KMS-11 (cell line): Measurements from ENCODE around the gene TSPAN5.

Experiments
- H2AFZ ChIP-seq: fragments of 200-600 bp; sonication (generic); 2 replicates; pipeline ENCODE4 v1.6.1; 2016; ENCODE audit warnings: antibody characterized with exemption, mixed run types, low read depth
- H3K27ac ChIP-seq: fragments of 200-600 bp; sonication (generic); 2 replicates; pipeline ENCODE4 v1.6.1; 2016; ENCODE audit warnings: mild to moderate bottlenecking, mixed run types
- H3K27me3 ChIP-seq: fragments of 200-600 bp; sonication (generic); 2 replicates; pipeline ENCODE4 v1.6.1; 2017; ENCODE audit warnings: mild to moderate bottlenecking, low read depth, mixed run types, moderate library complexity; ENCODE audit not compliant: insufficient read depth
- H3K36me3 ChIP-seq: fragments of 200-600 bp; sonication (generic); 2 replicates; pipeline ENCODE4 v1.6.1; 2017; ENCODE audit warnings: mild to moderate bottlenecking, mixed run types; ENCODE audit not compliant: insufficient read depth
- H3K4me1 ChIP-seq: fragments of 200-600 bp; sonication (generic); 2 replicates; pipeline ENCODE4 v1.6.1; 2016; ENCODE audit warnings: mild to moderate bottlenecking, low read depth, mixed run types; ENCODE audit not compliant: poor library complexity, severe bottlenecking
- H3K4me2 ChIP-seq: fragments of 200-600 bp; sonication (generic); 2 replicates; pipeline ENCODE4 v1.7.0; 2016; ENCODE audit warnings: mild to moderate bottlenecking, mixed run types
- H3K4me3 ChIP-seq: fragments of 200-600 bp; sonication (generic); IDR thresholded peaks from 2 replicates; pipeline ENCODE4 v1.6.1; 2017; ENCODE audit warnings: low read depth, low read length, mixed read lengths; ENCODE audit not compliant: insufficient read depth
- H3K79me2 ChIP-seq: fragments of 200-600 bp; sonication (generic); 2 replicates; pipeline ENCODE4 v1.6.1; 2016; ENCODE audit warnings: low read depth, mixed run types; ENCODE audit not compliant: insufficient read depth
- H3K9ac ChIP-seq: fragments of 200-600 bp; sonication (generic); 2 replicates; pipeline ENCODE4 v1.6.1; 2016; ENCODE audit warnings: mild to moderate bottlenecking, mixed run types
- H4K20me1 ChIP-seq: fragments of 200-600 bp; sonication (generic); 2 replicates; pipeline ENCODE4 v1.6.1; 2016; ENCODE audit warnings: mild to moderate bottlenecking, mixed run types; ENCODE audit not compliant: insufficient read depth
- TF ChIP-seq, protein P1 (sequence below): fragments of 200-600 bp; sonication (generic); conservative IDR thresholded peaks from 2 replicates; pipeline ENCODE4 v1.6.1; 2017; ENCODE audit warnings: low read depth, mild to moderate bottlenecking, antibody characterized with exemption, low read length, moderate library complexity, mixed read lengths

TSPAN5 gene

GRCh38 chr4:98505992-98506391 lies 152.4 kb downstream of the TSPAN5 start:
- peaks cover 22% of the 10 kb centered on the region for H3K4me1 ChIP-seq
- no peaks in the 10 kb centered on the region for H4K20me1 ChIP-seq
- H3K9ac ChIP-seq = no peak overlapping the region
- no peaks in the 10 kb centered on the region for H3K27me3 ChIP-seq
- H2AFZ ChIP-seq = no peak overlapping the region
- H3K4me3 ChIP-seq = no peak overlapping the region
- TF ChIP-seq, protein P1, sequence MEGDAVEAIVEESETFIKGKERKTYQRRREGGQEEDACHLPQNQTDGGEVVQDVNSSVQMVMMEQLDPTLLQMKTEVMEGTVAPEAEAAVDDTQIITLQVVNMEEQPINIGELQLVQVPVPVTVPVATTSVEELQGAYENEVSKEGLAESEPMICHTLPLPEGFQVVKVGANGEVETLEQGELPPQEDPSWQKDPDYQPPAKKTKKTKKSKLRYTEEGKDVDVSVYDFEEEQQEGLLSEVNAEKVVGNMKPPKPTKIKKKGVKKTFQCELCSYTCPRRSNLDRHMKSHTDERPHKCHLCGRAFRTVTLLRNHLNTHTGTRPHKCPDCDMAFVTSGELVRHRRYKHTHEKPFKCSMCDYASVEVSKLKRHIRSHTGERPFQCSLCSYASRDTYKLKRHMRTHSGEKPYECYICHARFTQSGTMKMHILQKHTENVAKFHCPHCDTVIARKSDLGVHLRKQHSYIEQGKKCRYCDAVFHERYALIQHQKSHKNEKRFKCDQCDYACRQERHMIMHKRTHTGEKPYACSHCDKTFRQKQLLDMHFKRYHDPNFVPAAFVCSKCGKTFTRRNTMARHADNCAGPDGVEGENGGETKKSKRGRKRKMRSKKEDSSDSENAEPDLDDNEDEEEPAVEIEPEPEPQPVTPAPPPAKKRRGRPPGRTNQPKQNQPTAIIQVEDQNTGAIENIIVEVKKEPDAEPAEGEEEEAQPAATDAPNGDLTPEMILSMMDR = no peak
- H3K4me2 ChIP-seq = no peak overlapping the region
- H3K27ac ChIP-seq = no peak overlapping the region
- H3K79me2 ChIP-seq = no peaks in the 10 kb centered on the region; the same call in 1 of the 2 replicates
- no peaks in the 10 kb centered on the region for H3K36me3 ChIP-seq

- H3K4me3 ChIP-seq = no peak overlapping the region
- H3K36me3 ChIP-seq = no peaks in the 10 kb centered on the region
- no peaks in the 10 kb centered on the region for H3K79me2 ChIP-seq
- TF ChIP-seq, protein P1 = no peak
- peaks cover 3% of the 10 kb centered on the region for H3K4me1 ChIP-seq
- H3K4me2 ChIP-seq = no peak overlapping the region
- H3K9ac ChIP-seq = no peak overlapping the region
- H4K20me1 ChIP-seq = no peaks in the 10 kb centered on the region
- no peaks in the 10 kb centered on the region for H3K27me3 ChIP-seq
- H3K27ac ChIP-seq = no peak overlapping the region
- H2AFZ ChIP-seq = no peak overlapping the region
These were observed 154.3 kb downstream of the TSPAN5 start for GRCh38 chr4:98504091-98504490.

DNA sequence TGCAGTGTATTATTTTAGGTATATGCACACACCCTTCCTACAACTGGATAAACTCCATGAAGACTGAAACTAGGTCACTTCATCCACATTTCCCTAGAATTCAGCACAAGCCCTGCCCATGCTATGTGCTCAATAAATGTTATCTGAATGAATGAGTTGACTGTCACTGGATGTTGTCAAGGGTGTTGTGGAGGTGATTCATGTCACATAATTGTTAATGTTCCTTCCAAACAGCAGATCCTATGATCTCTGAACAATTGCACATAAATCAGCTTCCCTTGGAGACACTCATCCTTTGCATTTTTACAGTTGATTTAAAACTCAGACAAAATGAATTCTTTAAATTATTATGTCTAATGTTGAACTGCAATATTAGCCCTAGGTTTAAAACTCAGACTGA lies 154.7 kb downstream of the TSPAN5 start:
- no peak overlapping the region for H3K4me2 ChIP-seq
- no peak overlapping the region for H3K27ac ChIP-seq
- no peak overlapping the region for H2AFZ ChIP-seq
- H4K20me1 ChIP-seq = no peaks in the 10 kb centered on the region
- H3K79me2 ChIP-seq = no peaks in the 10 kb centered on the region
- no peaks in the 10 kb centered on the region for H3K27me3 ChIP-seq
- no peaks in the 10 kb centered on the region for H3K4me1 ChIP-seq
- no peak overlapping the region for H3K4me3 ChIP-seq
- H3K36me3 ChIP-seq = no peaks in the 10 kb centered on the region
- H3K9ac ChIP-seq = no peak overlapping the region
- TF ChIP-seq, protein P1 = no peak

DNA sequence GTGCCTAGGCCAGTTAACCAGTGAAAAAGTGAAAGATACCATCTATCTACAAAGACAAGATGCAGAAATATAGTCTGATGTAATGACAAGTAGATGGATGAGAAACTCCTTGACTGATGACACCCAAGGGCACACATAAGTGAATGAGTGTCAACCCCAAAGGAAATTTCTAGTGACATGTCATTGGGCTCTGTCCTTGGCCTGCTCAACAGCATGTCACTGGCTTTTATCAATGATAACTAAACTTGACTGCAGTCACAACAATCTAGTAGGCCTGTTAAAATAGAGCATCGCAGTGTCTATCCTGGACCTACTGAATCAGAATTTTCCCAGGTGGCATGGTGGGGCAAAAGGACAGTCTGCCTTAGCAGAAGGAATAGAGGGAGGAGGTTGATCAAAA lies 155.8 kb downstream of the TSPAN5 start:
- TF ChIP-seq, protein P1 = no peak
- Histone ChIP-seq H3K27me3 (no peaks in the 10 kb centered on the region), H3K4me3 (no peak overlapping the region), H3K27ac (no peak overlapping the region), H2AFZ (no peak overlapping the region), H3K4me2 (no peak overlapping the region), H3K36me3 (no peaks in the 10 kb centered on the region), H3K4me1 (no peaks in the 10 kb centered on the region), H4K20me1 (no peaks in the 10 kb centered on the region), H3K9ac (no peak overlapping the region), H3K79me2 (no peaks in the 10 kb centered on the region)

DNA sequence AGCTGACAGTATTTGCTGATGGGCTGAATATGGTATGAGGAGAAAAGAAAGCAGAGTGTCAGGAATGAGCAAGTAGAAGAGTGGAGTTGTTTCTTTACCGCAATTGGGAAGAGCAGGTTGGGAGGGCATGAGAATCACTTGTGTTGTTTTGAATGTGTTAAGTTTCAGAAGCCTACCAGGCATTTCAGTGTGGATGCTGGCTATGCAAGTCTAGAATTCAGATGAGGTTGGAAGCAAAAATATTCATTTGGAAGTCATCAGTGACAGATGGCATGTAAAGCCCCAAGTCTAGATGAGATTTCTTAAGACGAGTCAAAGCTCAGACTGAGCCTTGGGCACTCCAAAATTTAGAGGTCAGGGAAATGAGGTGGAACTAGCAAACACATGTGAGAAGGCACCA lies 156.4 kb downstream of the TSPAN5 start:
- no peak overlapping the region for H3K4me3 ChIP-seq
- H2AFZ ChIP-seq = no peak overlapping the region
- H3K4me2 ChIP-seq = no peak overlapping the region
- no peaks in the 10 kb centered on the region for H3K79me2 ChIP-seq
- H4K20me1 ChIP-seq = no peaks in the 10 kb centered on the region
- H3K36me3 ChIP-seq = no peaks in the 10 kb centered on the region
- TF ChIP-seq, protein P1 = no peak
- peaks cover 4% of the 10 kb centered on the region for H3K4me1 ChIP-seq
- no peaks in the 10 kb centered on the region for H3K27me3 ChIP-seq
- H3K27ac ChIP-seq = no peak overlapping the region
- H3K9ac ChIP-seq = no peak overlapping the region
